A549 (cell line): ENCODE data around the gene IRF3. TPM values are rescaled to one million over a fixed set of nuclear protein-coding genes. Genes with fewer than 3 reads are reported as not detected.
A peak's percentile ranks its signal among the peaks of the same experiment; 100 is the strongest.

Source experiments
- ATAC-seq, 2 experiments: fragments of 200-7000 bp in 1 of 2; fragments of >200 bp in 1 of 2; cut with Nextera tagmentation in 1 of 2; cut with Tn5 transposase in 1 of 2; 3 replicates each; pipeline versions ENCODE4 v1.8.0 to v1.9.1; 2018 to 2020; ENCODE audit warnings: mild to moderate bottlenecking in 1 of 2, moderate library complexity in 1 of 2
- CTCF ChIA-PET: fragments of 300-600 bp; sonication (Branson Sonifier 250); formaldehyde crosslinking; extraction: SDS; loops from one replicate; lab custom pipeline; 2021; ENCODE audit warnings: antibody characterized with exemption, inconsistent platforms; lab: Yijun Ruan, JAX
- POLR2A ChIA-PET: fragments of 350-600 bp; formaldehyde crosslinking; extraction: SDS; loops from one replicate; lab custom pipeline; 2021; ENCODE audit warnings: antibody characterized with exemption, inconsistent platforms; lab: Yijun Ruan, JAX
- DNase-seq, 2 experiments: peaks; one replicate each; pipeline versions ENCODE4 v3.0.0 to v3.0.0-alpha.2; 2011 to 2016; ENCODE audit warnings: low read depth in 1 of 2, low spot score in 1 of 2
- FAIRE-seq: peaks from 2 replicates; lab custom pipeline; 2011; peaks lifted over from hg19 to GRCh38; lab: Jason Lieb, UNC
- H3K27ac ChIP-seq, 2 experiments: fragments of >200 bp; sonication (Bioruptor Twin); formaldehyde crosslinking; 3 replicates each; pipeline ENCODE4 v1.5.1; 2016 to 2017
- H3K4me1 ChIP-seq: fragments of >200 bp; sonication (Bioruptor Twin); formaldehyde crosslinking; 3 replicates; pipeline ENCODE4 v1.6.1; 2016
- H3K4me2 ChIP-seq: fragments of >200 bp; sonication (Bioruptor Twin); formaldehyde crosslinking; 3 replicates; pipeline ENCODE4 v1.6.1; 2016
- H3K4me3 ChIP-seq: fragments of >200 bp; sonication (Bioruptor Twin); formaldehyde crosslinking; 3 replicates; pipeline ENCODE4 v1.5.1; 2016
- H3K9me3 ChIP-seq: fragments of >200 bp; sonication (Bioruptor Twin); formaldehyde crosslinking; 3 replicates; pipeline ENCODE4 v1.6.1; 2016
- BHLHE40 ChIP-seq: IDR thresholded peaks from 2 replicates; pipeline ENCODE4 v1.6.1; 2012; ENCODE audit warnings: low read depth, low read length, inconsistent platforms
- CEBPB ChIP-seq, 2 experiments: fragments of >200 bp in 1 of 2; sonication (Bioruptor Twin) in 1 of 2; formaldehyde crosslinking in 1 of 2; IDR thresholded peaks; 2 replicates each; pipeline ENCODE4 v1.6.1; 2012 to 2016
- CHD2 ChIP-seq: fragments of 150-350 bp; IDR thresholded peaks from 2 replicates; pipeline ENCODE4 v1.6.1; 2014; ENCODE audit warnings: low read length; ENCODE audit not compliant: partially characterized antibody
- CHD4 ChIP-seq: fragments of 200-600 bp; sonication (generic); IDR thresholded peaks from 2 replicates; pipeline ENCODE4 v1.6.1; 2016; ENCODE audit warnings: antibody characterized with exemption, mild to moderate bottlenecking, borderline replicate concordance
- CTCF ChIP-seq: fragments of >200 bp; sonication (Bioruptor Twin); formaldehyde crosslinking; IDR thresholded peaks from 3 replicates; pipeline ENCODE4 v1.5.1; 2016
- E2F6 ChIP-seq: IDR thresholded peaks from 2 replicates; pipeline ENCODE4 v1.6.1; 2012; ENCODE audit warnings: low read depth, borderline replicate concordance
- ESRRA ChIP-seq: fragments of 150-350 bp; IDR thresholded peaks from 2 replicates; pipeline ENCODE4 v1.6.1; 2014; ENCODE audit warnings: mild to moderate bottlenecking, low read length, borderline replicate concordance
- FOSB ChIP-seq: fragments of 250-450 bp; sonication (Bioruptor Pico); IDR thresholded peaks from 2 replicates; pipeline ENCODE4 v1.5.0; 2020; ENCODE audit warnings: mild to moderate bottlenecking, moderate library complexity
- FOSL2 ChIP-seq, 2 experiments: fragments of 450-650 bp in 1 of 2; fragments of >200 bp in 1 of 2; sonication (Bioruptor Twin) in 1 of 2; formaldehyde crosslinking; IDR thresholded peaks; 2 replicates each; pipeline versions ENCODE4 v1.5.0 to v1.6.1; 2016 to 2020; ENCODE audit warnings: mild to moderate bottlenecking in 1 of 2, moderate library complexity in 1 of 2
- FOXS1 ChIP-seq: fragments of 250-450 bp; sonication (Bioruptor Pico); IDR thresholded peaks from 2 replicates; pipeline ENCODE4 v1.5.0; 2020; ENCODE audit warnings: mild to moderate bottlenecking, moderate library complexity
- GATA3 ChIP-seq: IDR thresholded peaks from 2 replicates; pipeline ENCODE4 v1.6.1; 2012; ENCODE audit warnings: borderline replicate concordance
- HDAC2 ChIP-seq: fragments of 200-600 bp; sonication (generic); IDR thresholded peaks from 2 replicates; pipeline ENCODE4 v1.6.1; 2016
- HES2 ChIP-seq: fragments of >200 bp; sonication (Bioruptor Twin); formaldehyde crosslinking; IDR thresholded peaks from 2 replicates; pipeline ENCODE4 v1.6.1; 2016
- HOXA7 ChIP-seq: fragments of 250-450 bp; sonication (Bioruptor Pico); IDR thresholded peaks from 2 replicates; pipeline ENCODE4 v1.5.0; 2020; ENCODE audit warnings: mild to moderate bottlenecking, moderate library complexity
- JUN ChIP-seq, 2 experiments: fragments of >200 bp; sonication (Bioruptor Twin); formaldehyde crosslinking; IDR thresholded peaks; 2 replicates in 1 of 2; 3 replicates in 1 of 2; pipeline ENCODE4 v1.6.1; 2016 to 2017
- KDM5A ChIP-seq: fragments of 200-600 bp; sonication (generic); IDR thresholded peaks from 2 replicates; pipeline ENCODE4 v1.6.1; 2016; ENCODE audit warnings: antibody characterized with exemption, mild to moderate bottlenecking
- MAFK ChIP-seq: fragments of 450-650 bp; IDR thresholded peaks from 2 replicates; pipeline ENCODE4 v1.6.1; 2014; ENCODE audit not compliant: partially characterized antibody
- NPAS2 ChIP-seq: fragments of 250-450 bp; sonication (Bioruptor Pico); IDR thresholded peaks from 2 replicates; pipeline ENCODE4 v1.8.0; 2022; ENCODE audit warnings: mild to moderate bottlenecking, moderate library complexity, borderline replicate concordance
- NR3C1 ChIP-seq: fragments of >200 bp; sonication (Bioruptor Twin); formaldehyde crosslinking; IDR thresholded peaks from 3 replicates; pipeline ENCODE4 v1.6.1; 2017
- PHF8 ChIP-seq: fragments of 200-600 bp; sonication (generic); IDR thresholded peaks from 2 replicates; pipeline ENCODE4 v1.6.1; 2016; ENCODE audit warnings: low read depth, mild to moderate bottlenecking, antibody characterized with exemption, moderate library complexity, borderline replicate concordance
- RAD21 ChIP-seq, 2 experiments: fragments of >200 bp in 1 of 2; sonication (Bioruptor Twin) in 1 of 2; formaldehyde crosslinking in 1 of 2; IDR thresholded peaks in 1 of 2; conservative IDR thresholded peaks in 1 of 2; 2 replicates in 1 of 2; 3 replicates in 1 of 2; pipeline ENCODE4 v1.6.1; 2012 to 2018; ENCODE audit warnings: inconsistent platforms in 1 of 2
- RCOR1 ChIP-seq: fragments of 150-350 bp; IDR thresholded peaks from 2 replicates; pipeline ENCODE4 v1.6.1; 2014; ENCODE audit warnings: antibody characterized with exemption, low read length, low read depth
- RFX5 ChIP-seq: fragments of 450-650 bp; IDR thresholded peaks from 2 replicates; pipeline ENCODE4 v1.7.1; 2014; ENCODE audit warnings: antibody characterized with exemption, mild to moderate bottlenecking, moderate library complexity
- RNF2 ChIP-seq: fragments of 200-600 bp; sonication (generic); IDR thresholded peaks from 2 replicates; pipeline ENCODE4 v1.6.1; 2016; ENCODE audit warnings: low read depth, mild to moderate bottlenecking, antibody characterized with exemption, moderate library complexity, borderline replicate concordance
- SMC3 ChIP-seq: fragments of >200 bp; sonication (Bioruptor Twin); formaldehyde crosslinking; IDR thresholded peaks from 3 replicates; pipeline ENCODE4 v1.6.1; 2018; ENCODE audit warnings: inconsistent platforms
- TFCP2L1 ChIP-seq: fragments of 250-450 bp; sonication (Bioruptor Pico); IDR thresholded peaks from 2 replicates; pipeline ENCODE4 v1.5.0; 2021; ENCODE audit warnings: mild to moderate bottlenecking
- ZC3H11A ChIP-seq: fragments of 450-650 bp; IDR thresholded peaks from 2 replicates; pipeline ENCODE4 v1.6.1; 2014; ENCODE audit warnings: antibody characterized with exemption, mild to moderate bottlenecking
- ZFP36 ChIP-seq: fragments of 450-650 bp; IDR thresholded peaks from 2 replicates; pipeline ENCODE4 v1.6.1; 2014; ENCODE audit warnings: borderline replicate concordance; ENCODE audit not compliant: partially characterized antibody
- WGBS: methylation state at CpG from one replicate; pipeline ENCODE4 v1.1.6; 2017; ENCODE audit errors: missing lambda C conversion rate; 5-methylcytosine and 5-hydroxymethylcytosine counted together
- polyA plus RNA-seq, 4 experiments: library from polyadenylated mRNA; depleted of rRNA in 3 of 4; stranded (reverse); fragments of >200 nt; fragmentation: RNase III in 1 of 4; extraction: RNeasy Plus Mini Kit Qiagen cat#74134 plus additional on column Dnase treatment in 1 of 4; gene quantifications; 2 replicates in 3 of 4; 3 replicates in 1 of 4; pipeline ENCODE4 v1.2.3, GENCODE V29; 2011 to 2017

Gene IRF3
- polyA plus RNA-seq, 2 of the 4 experiments (the other 2 are of a cell fraction): 54.0 to 103 TPM

GRCh38 chr19:49643466-49643865 is 22.2 kb downstream of the IRF3 start:
- Histone ChIP-seq H3K4me1 (peaks cover 28% of the 10 kb centered on the region), H3K27ac (0 out of 6 replicates have a peak overlapping the region, but pooled peaks of 1 of the 2 experiments have one; percentile 3), H3K9me3 (no peaks in the 10 kb centered on the region)
- POLR2A ChIA-PET: interaction anchor here (1.2 to 3.9 kb wide), 3 partner anchors 21 to 63 kb away, joined by 4 to 30 read pairs (median 19); partner anchors contain the start of genes BCL2L12, IRF3, NOSIP and PRRG2
- no peak for DNase-seq
- no peak for FAIRE-seq
- TF ChIP-seq HDAC2 (no peak), CHD2 (no peak), ZFP36 (no peak), RFX5 (no peak), NR3C1 (no peak), RNF2 (no peak), FOSL2 (IDR thresholded peaks at IDR 0.05) (no peak), FOSL2 (CRISPR knock-in tag; IDR thresholded peaks at IDR 0.05) (no peak), CHD4 (no peak), E2F6 (no peak), GATA3 (no peak), MAFK (no peak), NPAS2 (CRISPR knock-in tag) (no peak)
- TF ChIP-seq, all 56 proteins: peak for 0
- ATAC-seq: no peak
- 77% methylated on average over 2 of the region's 2 CpGs for WGBS
- CTCF ChIA-PET: interaction anchor here (0.6 to 12.4 kb wide), 7 partner anchors 16 to 140 kb away, joined by 3 to 134 read pairs (median 7); partner anchors contain the start of genes BCL2L12 and IRF3
- peak overlapping the region; percentile 94 for H3K4me3 ChIP-seq
- peak overlapping the region; percentile 98 for H3K4me2 ChIP-seq

GRCh38 chr19:49642492-49643035 is 23.1 kb downstream of the IRF3 start:
- Histone ChIP-seq H3K27ac (peak overlapping the region; percentile 94 to 97), H3K9me3 (no peaks in the 10 kb centered on the region), H3K4me3 (peak overlapping the region; percentile 94), H3K4me2 (peak overlapping the region; percentile 98), H3K4me1 (peaks cover 36% of the 10 kb centered on the region)
- CTCF ChIA-PET: interaction anchor here (0.6 to 12.4 kb wide), 7 partner anchors 17 to 139 kb away, joined by 3 to 134 read pairs (median 7); partner anchors contain the start of genes BCL2L12 and IRF3
- TF ChIP-seq CEBPB (IDR thresholded peaks at IDR 0.05) (no peak), FOSB (CRISPR knock-in tag) (0 out of 2 replicates have a peak, but pooled peaks have one; percentile 38), HOXA7 (CRISPR knock-in tag) (0 out of 2 replicates have a peak, but pooled peaks have one; percentile 34), PHF8 (0 out of 2 replicates have a peak, but pooled peaks have one; percentile 22)
- no peak for FAIRE-seq
- DNase-seq: no peak
- ATAC-seq: no peak
- 6% methylated on average over 4 of the region's 5 CpGs for WGBS
- POLR2A ChIA-PET: interaction anchor here (0.6 to 3.9 kb wide), 16 partner anchors 8 to 208 kb away, joined by 3 to 45 read pairs (median 6); partner anchors contain the start of genes ALDH16A1, BCL2L12, IRF3 and NOSIP

GRCh38 chr19:49641688-49642491 is 23.8 kb downstream of the IRF3 start, which contains the start of gene SCAF1:
SCAF1 (plus strand) TSS chr19:49642209; CDS start chr19:49645027, 2,818 bp downstream.
- peak within 1 kb of the TSS; percentile 94 for H3K4me3 ChIP-seq
- peak within 1 kb of the TSS; percentile 97 to 99 for H3K27ac ChIP-seq
- CTCF ChIA-PET: interaction anchor here (0.6 to 12.4 kb wide), 5 partner anchors 18 to 39 kb away, joined by 3 to 134 read pairs (median 7); partner anchors contain the start of genes BCL2L12, IRF3 and PRMT1
- POLR2A ChIA-PET: interaction anchor here (0.5 to 3.9 kb wide), 23 partner anchors 8 to 235 kb away, joined by 3 to 45 read pairs (median 5); partner anchors contain the start of genes AKT1S1, ALDH16A1, AP2A1 and BCL2L12
- FAIRE-seq: peak; percentile 54
- peak; percentile 55 to 61 for ATAC-seq
- WGBS: 2% methylated on average over 25 of the region's 87 CpGs
- peaks cover 37% of the 10 kb centered on the region for H3K4me1 ChIP-seq
- peak; percentile 98 to 100 for DNase-seq
- H3K4me2 ChIP-seq: peak within 1 kb of the TSS; percentile 98
- no peaks in the 10 kb centered on the region for H3K9me3 ChIP-seq
- peak in 1 of 2 experiments; percentile 29; a peak in 1 of 4 replicates for TF ChIP-seq CEBPB (IDR thresholded peaks at IDR 0.05)
- TF ChIP-seq BHLHE40: no peak
- TF ChIP-seq ZFP36: no peak
- no peak for TF ChIP-seq CTCF
- 0 out of 2 replicates have a peak, but pooled peaks have one; percentile 40 for TF ChIP-seq RFX5
- TF ChIP-seq TFCP2L1: peak; percentile 98
- peak in 1 of 2 experiments; percentile 96; a peak in 3 of 5 replicates for TF ChIP-seq JUN (IDR thresholded peaks at IDR 0.05)
- TF ChIP-seq KDM5A: no peak
- TF ChIP-seq NPAS2 (CRISPR knock-in tag): no peak
- no peak for TF ChIP-seq ZC3H11A
- peak; percentile 93 for TF ChIP-seq PHF8
- TF ChIP-seq RCOR1: no peak
- TF ChIP-seq FOXS1 (CRISPR knock-in tag): peak; percentile 68; the same call in 1 of the 2 replicates
- no peak for TF ChIP-seq RAD21 (conservative IDR thresholded peaks at IDR 0.05 in 1 of 2, IDR thresholded peaks at IDR 0.05 in 1 of 2)
- TF ChIP-seq SMC3: no peak
- TF ChIP-seq HES2: no peak
- TF ChIP-seq ESRRA: no peak
